Measurements from ENCODE around the gene CD300A.
"Not testable (repeated sequence)": the region's sequence is repeated elsewhere in the genome, so short reads cannot be mapped to it uniquely, and the experiment has no call there.

Gene CD300A

GRCh38 chr17:74485841-74486240 lies 19.4 kb downstream of the CD300A start:
- DNase-seq = no peak

GRCh38 chr17:74488276-74488675 lies 21.8 kb downstream of the CD300A start:
- not testable (repeated sequence) for DNase-seq

GRCh38 chr17:74490716-74491115 lies 24.3 kb downstream of the CD300A start:
- no peak for DNase-seq

GRCh38 chr17:74491626-74492025 lies 25.2 kb downstream of the CD300A start:
- DNase-seq = no peak

GRCh38 chr17:74493331-74493833 lies 26.9 kb downstream of the CD300A start:
- peak; percentile 44 for DNase-seq

- DNase-seq = no peak
Observed at GRCh38 chr17:74497471-74497870, 31.0 kb downstream of the CD300A start.

- DNase-seq = no peak
Observed at GRCh38 chr17:74499992-74500391, 33.6 kb downstream of the CD300A start.

GRCh38 chr17:74502861-74503260 lies 36.4 kb downstream of the CD300A start:
- DNase-seq = no peak

GRCh38 chr17:74503949-74504348 lies 37.5 kb downstream of the CD300A start:
- not testable (repeated sequence) for DNase-seq

- DNase-seq = no peak
Observed at GRCh38 chr17:74508156-74508555, 41.7 kb downstream of the CD300A start.

GRCh38 chr17:74512036-74512435 lies 45.6 kb downstream of the CD300A start:
- no peak for DNase-seq

- DNase-seq = no peak
Observed at GRCh38 chr17:74512624-74513091, 46.2 kb downstream of the CD300A start.

- no peak for DNase-seq
Observed at GRCh38 chr17:74513987-74514631, 47.7 kb downstream of the CD300A start.

GRCh38 chr17:74514632-74515334 lies 48.3 kb downstream of the CD300A start:
- DNase-seq = no peak

GRCh38 chr17:74515941-74516340 lies 49.5 kb downstream of the CD300A start:
- no peak for DNase-seq

- no peak for DNase-seq
Observed at GRCh38 chr17:74516561-74517328, 50.3 kb downstream of the CD300A start.

- not testable (repeated sequence) for DNase-seq
Observed at GRCh38 chr17:74518413-74518981, 52.1 kb downstream of the CD300A start.

- DNase-seq = no peak
Observed at GRCh38 chr17:74520016-74520434, 53.6 kb downstream of the CD300A start.

- no peak for DNase-seq
Observed at GRCh38 chr17:74520790-74521480, 54.5 kb downstream of the CD300A start.

- DNase-seq = no peak
Observed at GRCh38 chr17:74521701-74522201, 55.3 kb downstream of the CD300A start.

GRCh38 chr17:74522381-74523105 lies 56.1 kb downstream of the CD300A start:
- DNase-seq = no peak

- DNase-seq = no peak
Observed at GRCh38 chr17:74523308-74523707, 56.9 kb downstream of the CD300A start.
